DMS153 treated with DMSO at 0.1 percent for 48 hours (cell line): ENCODE data around the gene PER1.

ENCODE experiments used
- DNase-seq: peaks from one replicate; lab custom pipeline; 2025; ENCODE audit not compliant: unreplicated experiment; lab: John Stamatoyannopoulos, UW

The PER1 gene

DNA sequence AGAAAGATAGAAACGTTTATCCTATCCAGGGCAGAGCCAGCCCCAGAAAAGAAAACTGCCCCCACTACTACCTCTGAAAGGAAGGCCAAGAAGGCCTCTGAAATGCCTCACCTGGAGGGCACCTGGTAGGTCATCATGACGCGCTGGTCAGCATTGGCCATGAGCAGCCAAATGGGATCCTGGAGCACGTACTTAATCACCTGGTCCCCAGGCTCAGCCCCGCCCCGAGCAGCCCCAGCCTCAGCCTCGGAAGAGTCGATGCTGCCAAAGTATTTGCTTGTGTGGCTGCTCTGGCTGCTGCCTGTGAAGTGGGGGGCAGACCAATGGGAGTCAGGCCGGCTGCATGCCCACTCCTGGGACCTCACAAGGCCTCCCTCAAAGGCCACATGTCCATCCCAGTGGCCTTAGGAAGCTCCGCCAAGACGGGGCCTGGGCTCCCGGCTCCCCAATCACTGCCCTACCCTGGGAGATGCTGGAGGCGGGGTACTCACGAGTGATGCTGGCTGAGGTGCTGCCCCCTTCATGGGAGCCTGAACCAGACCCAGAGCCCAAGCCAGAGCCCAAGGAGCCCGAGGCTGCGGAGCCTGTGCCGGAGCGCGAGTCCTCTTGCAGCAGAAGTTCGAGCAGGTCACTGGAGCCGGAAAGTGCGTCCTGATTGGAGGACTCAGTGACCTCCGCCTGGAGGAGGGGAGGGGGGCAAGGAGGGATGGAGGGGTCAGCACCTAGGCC lies 9.9 kb downstream of the PER1 start:
- DNase-seq: no peak

DNA sequence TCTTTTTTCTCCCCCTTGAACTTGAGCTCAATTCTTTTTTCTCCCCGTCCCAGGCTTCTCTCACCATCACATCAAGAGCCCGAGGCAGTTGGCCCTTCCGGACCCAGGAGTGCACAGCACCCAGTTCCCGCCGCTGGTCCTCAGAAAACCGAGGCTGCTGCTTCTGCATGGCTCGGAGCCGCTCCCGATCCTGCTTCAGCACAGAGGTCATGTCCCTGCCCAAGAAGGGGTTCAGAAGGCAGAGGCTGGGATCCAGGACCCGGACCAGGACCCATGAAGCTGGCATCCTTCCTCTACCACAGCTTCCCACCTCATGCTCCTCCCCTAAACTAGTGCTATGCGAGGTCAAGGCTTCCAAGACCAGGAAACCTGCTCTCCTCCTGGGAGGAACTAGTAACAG lies 10.5 kb downstream of the PER1 start:
- DNase-seq: no peak

DNA sequence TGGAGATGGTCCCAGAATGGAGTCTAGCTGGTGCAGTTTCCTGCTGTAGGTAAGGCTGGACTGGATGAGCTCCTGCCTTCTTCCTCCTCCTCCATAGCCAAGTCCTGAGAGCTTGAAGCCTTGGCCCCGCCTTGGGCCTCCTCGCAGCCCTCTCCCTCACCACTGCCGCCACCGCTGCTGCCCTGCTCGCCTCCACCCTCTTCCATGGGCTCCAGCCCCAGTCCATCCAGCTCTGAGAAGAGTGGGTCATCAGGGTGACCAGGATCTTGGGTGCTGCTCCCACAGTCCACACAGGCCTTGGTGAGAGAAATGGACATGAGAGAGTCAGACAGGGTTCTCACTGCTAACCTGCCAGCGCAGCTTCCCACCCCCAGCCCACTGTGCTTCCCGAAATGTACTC lies 11.2 kb downstream of the PER1 start:
- DNase-seq: no peak

DNA sequence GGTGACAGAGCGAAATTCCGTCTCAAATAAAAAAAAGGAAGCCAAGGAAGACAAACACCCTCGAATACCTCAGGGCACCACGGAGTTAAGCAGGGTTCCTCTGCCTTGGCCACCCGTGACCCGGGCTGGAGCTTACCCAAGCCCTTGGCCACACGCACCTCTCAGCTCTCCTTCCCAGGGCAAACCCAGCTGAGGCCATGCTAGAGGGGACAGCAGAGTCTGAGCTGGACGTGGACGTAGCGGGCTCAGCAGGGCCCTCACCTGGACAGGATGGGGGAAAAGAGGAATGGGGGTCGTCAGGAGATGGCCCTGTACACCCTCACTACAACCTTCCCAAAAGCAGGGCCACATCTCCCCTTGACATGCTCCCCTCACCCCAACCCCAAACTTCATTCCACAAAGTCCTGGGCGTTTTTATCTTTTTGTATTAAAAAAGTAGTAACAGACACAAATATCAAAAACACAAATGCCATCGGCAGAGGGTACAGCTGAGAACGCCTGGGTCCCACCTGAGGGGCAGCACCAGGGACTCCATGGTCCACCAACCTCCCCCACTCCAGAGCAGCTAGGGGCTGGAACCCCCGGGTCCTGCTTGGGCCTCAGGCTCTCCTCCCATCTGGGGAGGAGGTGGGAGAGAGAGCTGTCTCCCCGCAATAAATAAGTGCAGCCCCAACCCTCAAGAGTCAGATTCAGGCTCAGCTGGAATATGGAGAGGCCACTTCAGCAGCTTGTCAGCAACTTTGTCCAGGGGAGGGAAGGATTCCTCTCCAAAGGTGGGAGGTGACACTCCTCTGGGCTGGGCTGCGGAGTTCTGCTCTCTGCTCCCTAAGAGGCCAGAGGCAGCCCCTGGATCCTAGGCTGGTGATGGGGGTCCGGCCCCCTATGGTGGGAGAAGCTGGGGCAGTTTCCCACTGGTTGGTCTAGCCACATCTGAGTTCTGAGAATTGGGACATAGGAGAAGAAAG lies 11.9 kb downstream of the PER1 start:
- no peak for DNase-seq

DNA sequence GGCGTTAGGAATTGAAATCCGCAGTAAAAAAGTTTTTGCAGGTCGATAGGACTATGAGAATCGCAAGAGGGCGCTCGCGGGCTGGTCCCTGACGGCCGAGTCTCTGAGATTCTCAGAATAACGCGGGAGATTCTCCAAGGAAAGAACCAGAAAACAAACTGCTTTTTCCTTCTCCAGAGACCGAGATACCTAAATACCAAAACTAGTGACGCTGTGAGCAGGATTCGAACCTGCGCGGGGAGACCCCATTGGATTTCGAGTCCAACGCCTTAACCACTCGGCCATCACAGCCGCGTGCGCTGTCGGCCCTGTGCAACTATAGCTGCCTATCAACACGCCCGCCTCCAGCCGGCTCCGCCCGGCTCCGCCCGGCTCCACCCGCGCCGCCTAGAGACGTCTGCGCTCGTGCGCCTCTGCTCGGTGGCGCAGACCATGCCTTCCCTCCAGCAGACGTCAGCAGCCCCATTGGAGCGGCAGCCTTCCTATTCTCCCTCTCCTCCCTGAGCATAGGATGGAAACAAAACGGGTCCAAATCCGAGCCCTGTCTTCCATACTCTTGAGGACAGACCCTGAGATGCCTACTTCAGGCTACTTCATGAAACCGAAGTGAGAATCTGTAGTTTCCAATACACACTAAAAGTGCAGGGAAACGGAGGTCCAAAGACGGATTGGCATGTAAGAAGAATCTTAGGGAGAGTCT lies 13.4 kb downstream of the PER1 start:
- DNase-seq: peak; percentile 46

DNA sequence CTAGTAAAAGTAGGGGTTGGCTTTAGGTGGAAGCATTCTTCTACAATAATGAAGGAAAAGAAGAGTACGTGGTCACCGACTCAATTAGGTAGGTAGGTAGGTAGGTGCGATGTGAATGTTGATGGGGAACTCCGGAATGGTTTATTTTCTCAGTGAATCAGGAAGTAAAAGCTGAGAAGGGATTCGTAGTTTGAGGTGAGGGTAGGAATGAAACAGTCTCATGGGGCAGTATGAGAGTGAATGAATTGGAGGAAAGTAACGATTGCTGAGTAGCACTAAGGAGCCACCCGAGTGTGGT lies 13.9 kb downstream of the PER1 start:
- DNase-seq: no peak

DNA sequence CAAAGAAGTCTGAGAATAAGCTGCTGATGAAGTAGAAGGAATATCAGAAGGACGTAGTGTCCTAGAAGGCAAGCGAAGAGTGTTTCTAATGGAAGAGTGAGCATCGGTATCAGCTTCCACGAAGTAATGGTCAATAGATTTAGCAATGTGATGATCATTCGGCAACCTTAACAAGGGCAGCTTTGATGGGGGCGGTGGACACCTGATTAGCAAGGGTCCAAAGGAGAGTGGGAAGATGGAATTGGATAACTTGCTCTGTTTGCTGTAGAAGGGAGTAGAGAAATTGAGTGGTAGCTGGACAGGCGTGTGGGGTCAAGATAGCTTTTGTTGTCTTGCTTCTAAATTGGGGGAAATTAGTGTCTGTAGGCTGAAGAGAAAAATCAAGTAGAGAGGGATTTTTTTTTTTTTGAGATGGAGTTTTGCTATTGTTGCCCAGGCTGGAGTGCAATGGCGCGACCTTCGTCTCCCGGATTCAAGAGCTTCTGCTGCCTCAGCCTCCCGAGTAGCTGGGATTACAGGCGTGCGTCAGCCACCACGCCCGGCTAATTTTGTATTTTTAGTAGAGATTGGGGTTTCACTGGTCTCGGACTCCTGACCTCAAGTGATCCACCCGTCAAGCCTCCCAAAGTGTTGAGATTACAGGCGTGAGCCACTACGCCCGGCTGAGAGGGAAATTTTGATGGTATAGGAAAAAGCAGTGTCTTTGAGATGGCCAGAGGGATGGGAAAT lies 14.4 kb downstream of the PER1 start:
- DNase-seq: no peak

DNA sequence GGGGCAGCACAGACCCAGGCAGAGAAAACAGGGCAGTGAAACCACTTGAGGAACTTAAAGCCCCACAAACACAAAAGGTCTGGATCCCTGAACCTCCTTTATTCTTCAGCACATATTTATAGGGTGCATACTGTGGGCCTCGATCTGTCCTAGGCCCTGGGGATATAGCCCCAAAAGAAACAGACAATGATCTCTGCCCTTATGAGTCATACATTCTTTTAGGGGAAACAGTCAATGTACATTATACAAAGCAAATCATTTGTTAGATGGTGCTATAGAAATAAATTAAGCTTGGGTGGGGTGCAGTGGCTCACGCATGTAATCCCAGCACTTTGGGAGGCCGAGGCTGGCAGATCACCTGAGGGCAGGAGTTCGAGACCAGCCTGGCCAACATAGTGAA lies 18.3 kb downstream of the PER1 start:
- no peak for DNase-seq

DNA sequence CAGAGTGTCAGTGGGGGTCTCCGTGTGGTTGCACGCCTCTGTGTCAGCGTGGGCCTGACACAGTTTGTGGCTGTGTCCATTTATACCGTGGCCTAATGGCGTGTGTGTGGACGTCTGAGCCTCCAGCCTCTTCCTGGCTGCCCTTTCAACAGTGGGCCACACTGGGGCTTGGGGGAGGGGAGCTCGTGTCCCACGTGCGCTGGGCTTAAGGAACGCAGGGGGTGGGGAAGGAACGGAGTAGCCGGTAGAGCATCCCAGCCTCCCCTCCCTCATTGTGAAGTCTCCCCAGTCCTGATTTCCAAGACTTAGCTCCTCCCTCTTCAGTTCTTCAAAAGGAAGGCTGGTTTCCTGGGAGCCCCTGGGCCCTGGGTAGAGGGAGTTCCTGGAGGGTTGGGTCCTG lies 18.8 kb downstream of the PER1 start:
- no peak for DNase-seq

DNA sequence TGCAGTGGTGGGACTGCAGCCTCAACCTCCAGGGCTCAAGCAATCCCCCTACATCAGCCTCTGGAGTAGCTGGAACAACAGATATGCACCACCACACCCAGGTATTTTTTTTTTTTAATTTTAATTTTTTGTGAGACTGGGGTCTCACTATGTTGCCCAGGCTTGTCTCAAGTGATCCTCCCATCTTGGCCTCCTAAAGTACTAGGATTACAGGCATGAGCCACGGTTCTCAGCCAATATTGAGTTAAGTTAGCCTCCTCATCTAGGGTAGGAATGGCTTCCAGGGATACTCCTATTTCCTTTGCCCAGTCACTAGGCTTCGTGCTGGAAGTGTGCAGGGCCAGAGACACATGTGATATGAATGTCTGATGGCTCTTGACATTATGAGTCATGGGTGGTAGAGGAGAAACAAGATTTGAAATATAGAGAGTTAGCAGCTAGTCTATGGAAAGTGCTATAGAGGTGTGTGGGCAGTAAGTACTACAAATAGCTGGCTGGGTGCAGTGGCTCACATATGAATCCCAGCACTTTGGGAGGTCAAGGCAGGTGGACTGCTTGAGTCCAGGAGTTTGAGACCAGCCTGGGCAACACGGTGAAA lies 20.3 kb downstream of the PER1 start:
- no peak for DNase-seq

DNA sequence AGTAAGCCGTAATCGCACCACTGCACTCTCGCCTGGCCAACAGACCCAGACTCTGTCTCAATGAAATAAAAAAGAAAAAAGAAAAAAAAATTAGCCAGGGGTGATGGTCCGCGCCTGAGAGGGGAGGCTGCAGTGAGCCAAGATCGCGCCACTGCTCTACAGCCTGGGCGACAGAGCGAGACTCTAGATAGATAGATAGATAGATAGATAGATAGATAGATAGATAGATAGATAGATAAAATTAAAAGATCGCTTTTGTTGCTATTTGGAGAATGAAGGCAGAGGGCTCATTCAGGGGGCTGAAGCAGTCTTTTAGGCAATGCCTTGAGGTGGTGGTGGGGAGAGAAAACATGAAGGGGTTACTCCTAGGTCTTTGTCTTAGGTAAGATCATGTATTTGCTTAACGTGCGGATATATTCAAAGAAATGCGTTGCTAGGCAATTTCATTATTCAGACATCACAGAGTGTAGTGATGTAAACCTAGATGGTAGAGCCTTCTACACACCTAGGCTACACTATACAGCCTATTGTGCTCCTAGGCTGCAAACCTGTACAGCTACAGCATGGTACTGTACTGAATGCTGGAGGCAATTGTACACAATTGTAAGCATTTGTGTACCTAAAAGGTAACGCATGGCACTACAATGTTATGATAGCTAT lies 23.9 kb downstream of the PER1 start:
- no peak for DNase-seq

DNA sequence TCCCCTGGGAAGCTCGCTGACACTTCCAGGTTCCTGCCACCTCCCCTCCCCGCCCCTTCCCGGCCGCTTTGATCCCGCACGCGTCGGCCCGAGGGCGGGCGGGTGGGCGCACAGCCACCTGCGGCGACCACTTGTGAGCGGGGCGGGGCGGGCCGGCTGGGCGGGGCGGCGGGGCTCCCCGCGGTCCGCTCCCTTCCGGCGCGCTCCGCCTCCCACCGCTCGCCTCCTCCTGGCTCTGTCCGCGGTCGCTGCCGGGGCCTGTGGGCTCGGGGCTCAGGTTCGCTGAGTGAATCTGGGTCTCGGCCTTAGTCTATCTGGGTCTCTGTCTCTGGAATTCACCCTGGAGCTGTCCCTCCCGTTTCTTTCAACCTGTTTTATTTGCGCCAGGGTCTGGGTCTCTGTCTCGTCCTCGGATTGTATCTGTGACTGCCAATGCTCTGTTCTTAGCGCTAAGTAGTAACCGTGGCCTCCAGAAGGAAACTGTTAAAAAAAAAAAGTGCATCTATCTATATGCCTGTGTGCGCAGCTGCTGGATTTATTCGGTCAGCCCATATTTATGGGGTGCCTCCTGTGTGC lies 25.6 kb downstream of the PER1 start:
- no peak for DNase-seq

DNA sequence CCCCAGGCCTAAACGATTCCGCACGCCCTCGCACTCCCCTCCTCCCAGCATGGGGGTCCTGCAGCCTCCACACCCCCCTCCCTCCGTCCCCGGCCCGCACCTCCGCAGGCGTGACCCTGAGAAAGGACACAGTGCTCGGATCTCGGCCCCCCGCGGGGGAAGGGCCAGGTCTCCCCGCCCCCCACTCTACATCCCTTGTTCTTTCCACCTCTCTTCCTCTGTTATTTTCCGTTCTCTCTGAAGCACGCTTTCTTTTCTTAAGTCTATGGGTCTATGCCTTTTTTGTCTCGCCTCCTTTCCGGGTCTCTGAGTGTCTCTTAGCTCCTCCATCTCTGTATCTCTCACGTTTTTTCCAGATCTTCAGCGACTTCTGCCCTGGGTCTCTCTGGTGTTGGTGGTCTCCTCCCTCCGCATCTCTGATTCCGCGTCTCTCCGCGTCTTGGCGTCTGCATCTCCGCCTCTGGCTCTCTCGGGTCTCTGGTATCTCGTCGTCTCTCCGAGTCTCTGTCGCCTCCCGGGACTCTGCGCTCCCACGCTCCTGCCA lies 26.2 kb downstream of the PER1 start:
- no peak for DNase-seq

DNA sequence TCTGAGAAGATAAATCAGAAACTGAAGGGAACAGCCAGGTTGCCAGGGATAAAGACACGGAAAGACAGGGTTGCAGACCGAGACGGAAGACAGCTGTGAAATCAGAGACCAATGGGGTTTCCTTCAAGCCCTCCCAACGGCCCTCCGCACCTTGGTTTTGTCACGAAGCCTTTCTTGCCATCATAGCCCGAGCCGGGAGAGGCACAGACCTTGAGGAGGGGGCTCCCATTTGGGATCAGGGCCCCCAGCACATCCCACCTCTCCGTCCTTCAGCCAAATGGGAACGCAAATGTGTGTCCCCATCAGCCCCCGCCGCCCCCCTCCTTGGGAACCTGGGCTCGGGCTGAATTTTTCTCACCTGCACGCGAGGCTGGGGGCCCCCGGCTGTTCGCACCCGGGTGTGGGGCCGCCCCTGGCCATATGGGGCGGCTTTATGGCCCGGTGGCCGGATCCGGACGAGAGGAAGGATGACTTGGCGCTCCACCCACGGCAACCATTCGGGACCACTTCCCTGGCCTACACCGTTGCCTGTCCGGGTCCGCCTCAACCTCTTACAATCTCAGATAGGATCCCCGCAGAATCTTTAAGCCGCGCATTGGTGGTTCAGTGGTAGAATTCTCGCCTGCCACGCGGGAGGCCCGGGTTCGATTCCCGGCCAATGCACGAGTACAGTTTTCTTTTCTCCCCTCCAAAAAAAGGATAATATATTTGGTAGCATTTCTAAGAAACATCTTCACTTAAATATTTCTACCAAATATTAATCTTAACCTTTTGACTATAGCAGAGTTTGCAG lies 26.9 kb downstream of the PER1 start:
- no peak for DNase-seq

DNA sequence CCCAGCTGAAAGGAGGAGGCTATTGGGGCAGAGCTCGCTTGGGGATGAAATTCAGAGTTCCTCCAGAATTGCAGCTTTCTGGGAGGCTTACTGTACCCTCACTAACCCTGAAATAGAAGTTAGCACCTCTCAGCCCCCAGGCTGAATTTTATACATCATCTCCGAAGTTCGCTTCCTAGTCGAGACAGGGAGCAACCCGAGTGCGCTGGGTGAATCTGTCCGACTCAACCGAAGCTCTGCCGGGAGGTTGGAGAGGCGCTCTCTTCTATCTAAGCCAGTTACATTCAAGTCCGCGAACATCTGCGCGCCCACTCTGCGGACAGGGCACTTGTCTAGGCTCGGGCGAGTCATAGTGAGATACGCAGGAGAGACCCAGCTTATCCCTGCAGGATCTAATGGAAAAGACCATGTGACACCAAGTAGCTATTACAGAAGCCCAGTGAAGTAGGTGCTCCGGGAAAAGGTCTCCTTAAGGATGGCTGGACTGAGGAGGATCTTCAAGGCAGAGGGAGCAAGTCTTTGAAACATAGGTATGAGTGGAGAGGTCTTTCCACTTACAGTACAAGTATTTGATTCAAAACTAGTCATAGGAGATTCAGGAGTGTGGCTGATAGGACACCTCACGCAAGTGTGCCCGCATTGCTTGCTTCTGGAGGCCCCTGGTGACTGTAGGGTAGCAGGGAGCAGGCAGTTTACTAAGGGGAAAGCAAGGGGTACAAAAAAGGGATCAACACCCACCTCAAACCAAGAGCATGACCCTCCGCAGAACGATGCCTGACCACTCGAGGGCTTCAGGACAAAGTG lies 27.7 kb downstream of the PER1 start:
- DNase-seq: no peak

DNA sequence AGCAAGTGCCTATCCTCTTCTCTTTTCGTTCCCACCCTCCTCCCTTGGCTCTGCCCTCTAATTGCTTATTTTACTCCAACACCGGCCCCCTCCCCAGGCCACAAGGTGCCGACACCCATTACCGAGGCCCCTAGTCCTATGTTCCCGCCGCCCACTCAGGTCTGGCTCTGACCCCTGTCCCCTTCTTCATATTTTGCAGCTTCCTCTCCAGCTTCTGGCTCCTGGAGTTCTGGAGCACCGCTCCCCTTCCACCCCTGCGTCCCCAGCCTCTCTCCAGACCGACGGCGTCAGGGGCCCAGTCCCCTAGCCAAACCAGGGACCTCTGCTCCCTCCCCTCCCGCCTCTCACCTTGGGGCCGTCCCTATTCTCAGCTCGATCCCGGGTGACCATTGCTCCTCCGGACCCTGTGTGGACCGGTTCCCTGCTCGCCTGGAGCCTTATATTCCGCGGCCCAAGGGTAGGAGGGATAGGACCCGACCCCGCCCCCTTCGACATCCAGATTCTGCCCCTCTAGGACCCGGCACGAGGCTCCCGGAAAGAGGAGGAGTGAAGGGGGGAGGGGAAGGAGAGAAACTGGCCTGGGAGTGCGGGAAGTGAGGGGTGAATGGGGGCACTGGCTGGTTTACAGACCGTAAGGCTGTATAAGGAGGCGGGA lies 28.4 kb downstream of the PER1 start, which contains the start of gene HES7:
TSS of gene HES7 (minus strand) at position 412 of the 655 bp plus-strand sequence. CDS start at position 390, 22 bp downstream.
- no peak for DNase-seq

DNA sequence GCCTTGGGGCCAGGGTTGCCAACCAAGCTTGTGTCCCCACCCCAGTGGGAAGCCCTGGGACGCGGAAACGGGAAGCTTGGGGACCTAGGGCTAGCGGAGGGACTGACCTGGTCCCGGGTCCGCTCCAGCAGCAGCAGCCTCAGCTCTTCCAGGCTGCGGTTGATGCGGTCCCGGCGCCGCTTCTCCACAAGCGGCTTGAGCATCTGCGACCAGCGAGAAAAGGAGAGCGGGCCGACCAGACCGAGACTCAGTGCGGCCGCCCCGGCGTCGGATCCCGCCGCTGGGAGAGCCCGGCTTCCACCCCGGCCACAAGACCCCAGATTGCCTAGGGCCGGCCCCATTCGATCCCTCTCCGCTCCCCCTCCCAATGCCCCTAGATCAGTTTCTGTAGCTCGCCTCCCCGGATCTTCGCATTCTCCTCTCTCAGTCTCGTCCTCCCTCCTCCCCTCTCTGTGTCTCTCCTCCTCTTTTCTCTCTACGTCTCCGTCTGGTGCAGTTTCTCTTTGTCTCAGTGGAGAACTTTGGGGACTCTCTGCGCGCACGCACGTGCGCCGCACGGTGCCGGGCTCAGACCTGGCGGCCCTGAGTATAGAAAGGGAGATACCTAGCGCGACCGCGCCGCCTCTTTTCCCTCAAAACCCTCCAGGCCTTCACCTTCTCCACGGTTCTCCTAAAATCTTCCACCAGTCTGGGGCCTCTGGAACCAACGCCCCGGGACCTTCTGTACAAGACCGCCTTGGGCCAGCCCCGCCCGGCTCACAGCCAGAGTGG lies 29.1 kb downstream of the PER1 start:
- no peak for DNase-seq
